ENCODE measurements around the gene GABPB1.

DNA sequence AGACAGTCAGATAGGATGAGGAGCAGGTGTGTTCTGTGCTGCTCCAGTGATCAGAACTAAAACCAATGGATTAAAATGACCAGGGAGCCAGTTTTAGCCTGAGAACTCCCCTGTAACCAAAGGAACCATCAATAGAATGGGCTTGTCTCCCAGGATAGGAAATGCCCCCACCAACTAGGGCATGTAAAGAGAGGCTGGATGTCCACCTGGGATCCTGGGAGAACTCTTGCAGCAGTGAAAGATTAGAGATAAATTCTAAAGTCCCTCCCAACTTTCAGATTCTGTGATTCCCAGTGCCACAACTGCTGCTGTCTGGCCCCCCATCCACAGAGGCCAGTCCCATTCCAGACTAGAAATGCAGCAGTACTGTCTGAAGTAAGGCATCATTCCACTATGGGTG lies 123.2 kb downstream of the GABPB1 start:
- TF ChIP-seq CTCF (IDR thresholded peaks at IDR 0.05) (no peak), POLR2A (IDR thresholded peaks at IDR 0.05) (no peak)

Measured in stomach (tissue), 4 donors.